G401 (cell line): ENCODE measurements around the gene SRD5A1. TPM values are rescaled to one million over a fixed set of nuclear protein-coding genes. Genes with fewer than 3 reads are reported as not detected.

Experiments
- DNase-seq: peaks from one replicate; pipeline ENCODE4 v3.0.0-alpha.2; 2015; ENCODE audit warnings: low spot score
- in situ Hi-C: cut with HindIII; loops from 2 replicates; pipeline ENCODE4 v1.10.0; 2016; ENCODE audit warnings: low sequenced_read_pairs, mixed read lengths
- total RNA-seq: library from RNA; depleted of rRNA; stranded (reverse); fragments of >200 nt; shearing (Covaris generic); gene quantifications from 2 replicates; pipeline ENCODE4 v1.2.3, GENCODE V29; 2014; rRNA removed

Gene SRD5A1
- total RNA-seq, 1 experiment from 2014 or later = 40.9 TPM

DNA sequence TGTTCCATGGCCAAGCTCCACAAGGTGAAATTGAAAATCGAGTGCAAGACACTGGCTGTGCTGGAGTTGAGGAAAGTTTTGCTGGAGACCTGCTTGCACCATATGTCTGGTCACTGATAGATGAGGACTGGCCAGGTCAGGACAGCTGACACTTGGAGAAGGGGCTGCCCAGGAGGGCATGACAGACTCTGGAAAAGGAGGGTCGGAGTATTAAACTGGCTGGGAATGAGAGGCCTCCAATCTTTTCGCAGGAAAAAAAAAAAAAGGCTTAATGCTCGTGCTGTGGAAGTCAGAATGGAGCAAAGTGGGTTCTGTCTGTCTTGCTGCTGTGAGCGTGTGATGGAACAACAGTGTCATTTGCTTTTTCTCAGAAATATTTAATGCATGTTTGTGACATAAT lies 85.5 kb downstream of the SRD5A1 start:
- in situ Hi-C loops = no loop called here
- DNase-seq = no peak

GRCh38 chr5:6719417-6719816 lies 86.2 kb downstream of the SRD5A1 start:
- no peak for DNase-seq
- in situ Hi-C loops = no loop called here

DNA sequence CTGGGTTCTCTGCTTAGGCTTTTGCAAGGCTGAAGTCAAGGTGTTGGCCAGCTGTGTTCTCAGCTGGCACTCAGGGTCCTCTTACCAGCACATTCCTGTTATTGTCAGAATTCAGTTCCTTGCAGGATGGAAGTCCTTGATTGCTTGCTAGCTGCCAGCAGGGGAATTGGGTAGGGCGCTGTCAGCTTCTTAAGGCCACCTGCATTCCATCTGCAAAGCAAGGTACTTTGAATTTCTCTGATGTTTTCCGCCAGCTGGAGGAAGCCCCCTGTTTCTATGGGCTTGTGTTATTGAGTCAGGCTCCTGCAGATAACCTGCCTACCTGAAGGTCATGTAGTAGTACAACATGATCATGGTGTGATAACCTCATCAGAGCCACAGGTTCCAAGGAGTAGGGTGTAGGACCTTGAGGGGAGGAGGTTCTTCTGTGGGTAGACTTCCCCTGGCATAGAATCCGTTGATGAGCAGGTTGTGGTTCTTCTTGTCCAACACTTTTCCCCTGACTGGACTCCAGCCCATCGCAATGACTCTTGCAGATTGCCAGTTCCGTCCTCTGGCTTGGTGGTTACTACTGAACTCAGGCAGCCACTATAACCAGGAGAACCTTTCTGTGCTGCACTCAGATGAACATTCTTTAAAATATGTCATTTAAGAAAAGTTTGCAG lies 86.8 kb downstream of the SRD5A1 start:
- DNase-seq = no peak
- in situ Hi-C loops = no loop called here

DNA sequence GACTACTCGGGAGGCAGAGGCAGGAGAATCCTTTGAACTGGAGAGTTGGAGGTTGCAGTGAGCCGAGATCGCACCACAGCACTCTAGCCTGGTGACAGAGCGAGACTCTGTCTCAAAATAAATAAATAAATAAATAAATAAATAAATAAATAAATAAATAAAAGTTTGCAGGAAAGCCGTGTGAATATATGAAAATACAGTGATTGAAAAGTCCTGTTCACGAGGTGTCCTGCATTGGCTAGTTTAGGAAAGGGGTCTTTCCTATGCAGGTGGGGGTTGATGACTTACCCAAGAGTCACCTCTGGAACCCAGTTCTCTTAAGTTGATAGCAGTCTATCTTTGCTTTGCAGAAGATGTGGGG lies 87.3 kb downstream of the SRD5A1 start:
- in situ Hi-C loops = no loop called here
- DNase-seq = no peak

- in situ Hi-C loops = no loop called here
- no peak for DNase-seq
Observed at GRCh38 chr5:6721442-6721841, 88.2 kb downstream of the SRD5A1 start.

DNA sequence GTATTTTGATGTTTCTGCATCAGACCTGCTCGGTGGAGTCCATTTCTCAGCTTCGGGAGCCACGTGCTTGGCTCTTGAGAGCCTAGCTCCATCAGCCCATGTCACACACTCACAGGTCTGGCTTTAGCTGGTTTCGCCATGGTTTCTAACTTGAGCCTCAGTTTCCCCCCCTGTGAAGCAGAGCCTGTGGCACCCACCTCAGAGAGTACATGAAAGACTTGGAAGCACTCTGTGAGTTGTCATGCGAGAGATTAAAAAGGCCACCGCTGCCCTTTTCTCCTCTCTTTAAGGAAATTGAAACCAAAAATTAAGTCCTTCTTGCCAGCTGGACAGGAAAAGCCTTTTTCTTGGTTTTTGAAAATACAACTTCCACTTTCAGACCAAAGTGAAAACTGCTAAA lies 88.8 kb downstream of the SRD5A1 start:
- no peak for DNase-seq
- in situ Hi-C loops = no loop called here

- no peak for DNase-seq
- in situ Hi-C loops = no loop called here
Observed at GRCh38 chr5:6723122-6723815, 90.0 kb downstream of the SRD5A1 start.

GRCh38 chr5:6723816-6724300 lies 90.6 kb downstream of the SRD5A1 start:
- in situ Hi-C loops = no loop called here
- DNase-seq = no peak

Other genes starting within 250 kb of the SRD5A1 start
- not detected in 2 replicates for gene UBE2QL1, start 184.6 kb upstream of the SRD5A1 start, total RNA-seq
- gene NSUN2, start 396 bp upstream of the SRD5A1 start, total RNA-seq = 46.6 and 65.0 TPM in 2 replicates
- gene TENT4A, start 80.0 kb downstream of the SRD5A1 start, total RNA-seq = 3.3 and 4.9 TPM in 2 replicates